Activated T-helper 1 cell treated with anti-CD3 and anti-CD28 coated beads, Interleukin-12 subunit alpha, Interleukin-12 subunit beta, Interleukin-2, Interleukin-4 antibody, amounts not matched to agents 30 ng/mL and 10 ng/mL and 1 ng/mL, durations not matched to agents 14 hours and 24 hours and 36 hours (primary cell): ENCODE measurements around the gene CAPNS2. TPM values are rescaled to one million over a fixed set of nuclear protein-coding genes. Genes with fewer than 3 reads are reported as not detected.

Source experiments
- DNase-seq: peaks from one replicate; pipeline ENCODE4 v3.0.0; 2021; ENCODE audit warnings: low spot score
- H3K27ac Mint-ChIP-seq: one replicate; pipeline ENCODE4 v1.8.0; 2021; ENCODE audit warnings: mild to moderate bottlenecking, mixed read lengths
- H3K27me3 Mint-ChIP-seq: one replicate; pipeline ENCODE4 v1.8.0; 2022; ENCODE audit warnings: mild to moderate bottlenecking, moderate library complexity, mixed read lengths; ENCODE audit not compliant: insufficient read depth
- H3K36me3 Mint-ChIP-seq: one replicate; pipeline ENCODE4 v1.8.0; 2021; ENCODE audit warnings: low read depth, mixed read lengths
- H3K4me1 Mint-ChIP-seq: one replicate; pipeline ENCODE4 v1.8.0; 2021; ENCODE audit warnings: low read depth, mixed read lengths
- H3K4me3 Mint-ChIP-seq: one replicate; pipeline ENCODE4 v1.8.0; 2021; ENCODE audit warnings: mild to moderate bottlenecking, moderate library complexity, mixed read lengths
- H3K9me3 Mint-ChIP-seq: one replicate; pipeline ENCODE4 v1.8.0; 2021; ENCODE audit warnings: mixed read lengths
- intact Hi-C: fragments of 100-400 bp; cut with micrococcal nuclease; formaldehyde crosslinking; loops from one replicate; pipeline ENCODE4 v1.15.1; 2024
- total RNA-seq: library from RNA; stranded (reverse); gene quantifications from 2 replicates; pipeline ENCODE4 v1.2.3, GENCODE V29; 2022

CAPNS2 gene
- total RNA-seq, 1 donor from 2014 or later, result not detected

GRCh38 chr16:55552621-55553020, 13.9 kb upstream of the CAPNS2 start:
- Mint-ChIP-seq H3K36me3 (no peaks in the 10 kb centered on the region), H3K4me1 (no peaks in the 10 kb centered on the region), H3K27ac (no peak overlapping the region), H3K27me3 (no peaks in the 10 kb centered on the region), H3K4me3 (no peak overlapping the region), H3K9me3 (no peaks in the 10 kb centered on the region)
- no peak for DNase-seq
- intact Hi-C loops, result no loop called here

- Mint-ChIP-seq H3K27me3 (no peaks in the 10 kb centered on the region), H3K4me3 (no peak overlapping the region), H3K27ac (no peak overlapping the region), H3K36me3 (no peaks in the 10 kb centered on the region), H3K9me3 (no peaks in the 10 kb centered on the region), H3K4me1 (no peaks in the 10 kb centered on the region)
- no peak for DNase-seq
- intact Hi-C loops, result no loop called here
These were observed 11.0 kb upstream of the CAPNS2 start for GRCh38 chr16:55555436-55555835.

GRCh38 chr16:55557186-55557585, 9.3 kb upstream of the CAPNS2 start:
- no peak overlapping the region for H3K27ac Mint-ChIP-seq
- H3K27me3 Mint-ChIP-seq, result no peaks in the 10 kb centered on the region
- no peak overlapping the region for H3K4me3 Mint-ChIP-seq
- no peak for DNase-seq
- no peaks in the 10 kb centered on the region for H3K9me3 Mint-ChIP-seq
- intact Hi-C loops, result no loop called here
- H3K36me3 Mint-ChIP-seq, result no peaks in the 10 kb centered on the region
- no peaks in the 10 kb centered on the region for H3K4me1 Mint-ChIP-seq

DNA sequence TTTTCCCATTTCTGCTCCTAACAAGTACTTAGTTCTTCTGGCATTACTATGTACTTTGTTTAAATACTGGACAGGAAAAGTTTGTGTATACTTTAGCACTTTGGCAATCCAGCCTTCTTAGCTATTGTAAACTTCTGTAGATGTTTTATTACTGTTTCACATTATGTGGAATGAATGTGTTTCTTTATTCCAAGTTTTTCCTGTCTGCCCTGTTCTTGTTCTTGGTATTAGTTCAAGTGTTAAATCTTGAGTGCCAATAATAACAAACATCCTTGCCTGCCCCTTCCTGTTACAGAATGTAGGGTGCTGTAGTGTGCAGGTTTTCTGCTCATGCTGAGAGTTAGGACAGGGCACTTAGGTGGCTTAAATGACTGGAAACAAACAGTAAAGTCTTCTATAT, 7.3 kb upstream of the CAPNS2 start:
- Mint-ChIP-seq H3K27me3 (peaks cover 3% of the 10 kb centered on the region), H3K27ac (no peak overlapping the region), H3K36me3 (no peaks in the 10 kb centered on the region), H3K4me3 (no peak overlapping the region), H3K4me1 (no peaks in the 10 kb centered on the region), H3K9me3 (no peaks in the 10 kb centered on the region)
- no peak for DNase-seq
- intact Hi-C loops, result no loop called here

DNA sequence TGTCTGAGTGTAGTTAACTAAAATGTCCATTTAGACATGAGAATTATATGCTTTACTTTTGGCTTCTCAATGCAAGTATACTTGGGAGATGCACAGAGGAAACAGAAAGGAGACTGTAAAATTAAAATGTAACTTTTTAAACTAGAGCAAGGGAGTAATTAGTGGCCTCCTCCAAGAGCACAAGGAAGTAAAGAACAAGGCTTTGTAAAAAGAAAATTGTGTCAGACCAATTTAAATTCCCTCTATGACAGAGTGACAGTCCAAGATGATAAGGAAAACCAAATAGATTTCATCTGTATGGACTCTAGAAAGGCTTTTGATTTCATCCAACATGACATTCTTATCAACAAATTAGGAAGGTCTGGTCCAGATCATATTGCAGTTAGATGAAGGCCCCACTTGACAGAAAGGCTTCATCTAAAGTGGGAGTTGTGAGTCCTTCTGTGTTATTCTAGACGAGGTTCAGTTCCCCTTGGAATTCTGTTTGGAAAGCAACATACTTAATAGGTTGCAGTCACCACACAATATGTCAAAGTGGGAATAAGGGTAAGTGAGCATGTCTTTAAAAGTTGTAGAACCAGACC, 6.5 kb upstream of the CAPNS2 start:
- H3K27ac Mint-ChIP-seq, result no peak overlapping the region
- intact Hi-C loops, result no loop called here
- no peak for DNase-seq
- no peaks in the 10 kb centered on the region for H3K36me3 Mint-ChIP-seq
- H3K4me1 Mint-ChIP-seq, result no peaks in the 10 kb centered on the region
- peaks cover 3% of the 10 kb centered on the region for H3K27me3 Mint-ChIP-seq
- H3K4me3 Mint-ChIP-seq, result no peak overlapping the region
- H3K9me3 Mint-ChIP-seq, result no peaks in the 10 kb centered on the region

DNA sequence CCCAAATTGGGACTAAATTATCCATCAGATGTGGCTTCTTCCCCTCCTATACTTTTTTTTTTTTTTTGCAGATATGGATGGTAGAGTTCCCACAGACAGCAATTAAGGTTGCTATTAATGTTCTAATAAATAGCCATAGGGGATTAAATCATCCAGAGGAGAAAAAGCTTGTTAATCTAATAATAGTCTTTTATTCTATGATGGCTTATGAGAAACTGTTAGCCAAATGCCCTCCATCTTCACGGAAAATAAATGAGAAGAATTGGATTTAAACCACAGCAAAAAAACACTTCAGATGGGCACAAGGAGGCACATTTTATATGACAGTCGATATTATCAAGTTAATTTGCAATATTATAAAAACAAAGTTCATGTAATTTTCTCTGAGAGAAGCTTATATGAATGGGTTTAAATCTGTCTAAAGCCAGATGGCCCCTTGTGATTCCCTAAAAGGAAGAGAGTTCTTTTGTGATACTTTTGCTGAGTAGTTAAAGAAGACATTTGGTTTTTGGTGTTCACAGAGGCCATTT, 5.1 kb upstream of the CAPNS2 start:
- Mint-ChIP-seq H3K27me3 (peaks cover 3% of the 10 kb centered on the region), H3K4me1 (no peaks in the 10 kb centered on the region), H3K27ac (no peak overlapping the region), H3K36me3 (no peaks in the 10 kb centered on the region), H3K9me3 (no peaks in the 10 kb centered on the region), H3K4me3 (no peak overlapping the region)
- intact Hi-C loops, result no loop called here
- no peak for DNase-seq

GRCh38 chr16:55562936-55563335, 3.5 kb upstream of the CAPNS2 start:
- Mint-ChIP-seq H3K4me1 (no peaks in the 10 kb centered on the region), H3K4me3 (no peak overlapping the region), H3K27ac (no peak overlapping the region), H3K9me3 (no peaks in the 10 kb centered on the region), H3K36me3 (no peaks in the 10 kb centered on the region), H3K27me3 (peaks cover 3% of the 10 kb centered on the region)
- intact Hi-C loops, result no loop called here
- DNase-seq, result no peak

DNA sequence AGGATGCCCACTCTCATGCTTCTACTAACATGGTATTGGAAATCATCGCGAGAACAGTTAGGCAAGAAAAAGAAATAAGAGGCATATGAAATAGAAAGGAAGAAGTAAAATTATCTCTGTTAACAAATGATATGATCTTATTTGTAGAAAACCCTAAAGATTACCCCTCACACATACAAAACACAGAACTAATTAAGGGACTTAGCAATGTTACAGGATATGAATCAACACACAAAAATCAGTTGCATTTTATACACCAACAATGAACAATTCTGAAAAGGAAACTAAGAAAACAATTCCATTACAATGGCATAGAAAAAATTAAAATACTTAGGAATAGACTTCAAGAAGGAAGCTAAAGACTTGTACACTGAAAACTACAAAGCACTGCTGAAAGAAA, 2.7 kb upstream of the CAPNS2 start:
- no peak for DNase-seq
- Mint-ChIP-seq H3K36me3 (no peaks in the 10 kb centered on the region), H3K9me3 (no peaks in the 10 kb centered on the region), H3K27me3 (peaks cover 3% of the 10 kb centered on the region), H3K4me1 (no peaks in the 10 kb centered on the region), H3K4me3 (no peak overlapping the region), H3K27ac (no peak overlapping the region)
- intact Hi-C loops, result no loop called here

DNA sequence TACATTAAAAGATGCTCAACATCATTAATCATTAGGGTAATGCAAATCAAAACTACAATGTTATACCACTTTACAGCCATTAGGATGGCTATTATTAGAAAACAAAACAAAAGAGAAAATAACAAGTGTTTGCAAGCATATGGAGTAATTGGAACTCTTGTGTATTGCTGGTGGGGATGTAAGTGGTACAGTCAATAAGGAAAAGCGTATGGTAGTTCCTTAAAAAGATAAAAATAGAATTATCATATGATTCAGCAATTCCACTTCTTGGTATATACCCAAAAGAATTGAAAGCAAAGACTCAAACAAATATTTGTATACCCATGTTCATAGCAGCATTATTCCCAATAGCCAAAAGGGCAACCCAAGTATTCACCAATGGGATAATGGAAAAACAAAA, 1.4 kb upstream of the CAPNS2 start:
- H3K4me3 Mint-ChIP-seq, result no peak overlapping the region
- no peaks in the 10 kb centered on the region for H3K36me3 Mint-ChIP-seq
- H3K9me3 Mint-ChIP-seq, result no peaks in the 10 kb centered on the region
- no peaks in the 10 kb centered on the region for H3K4me1 Mint-ChIP-seq
- no peak for DNase-seq
- intact Hi-C loops, result no loop called here
- no peak overlapping the region for H3K27ac Mint-ChIP-seq
- peaks cover 3% of the 10 kb centered on the region for H3K27me3 Mint-ChIP-seq

- DNase-seq, result no peak
- H3K4me1 Mint-ChIP-seq, result no peaks in the 10 kb centered on the region
- peaks cover 3% of the 10 kb centered on the region for H3K27me3 Mint-ChIP-seq
- no peaks in the 10 kb centered on the region for H3K9me3 Mint-ChIP-seq
- intact Hi-C loops, result no loop called here
- no peak overlapping the region for H3K4me3 Mint-ChIP-seq
- no peak overlapping the region for H3K27ac Mint-ChIP-seq
- no peaks in the 10 kb centered on the region for H3K36me3 Mint-ChIP-seq
These were observed 898 bp downstream of the CAPNS2 start for GRCh38 chr16:55567382-55567781.

- H3K36me3 Mint-ChIP-seq, result no peaks in the 10 kb centered on the region
- no peak overlapping the region for H3K4me3 Mint-ChIP-seq
- no peak overlapping the region for H3K27ac Mint-ChIP-seq
- H3K4me1 Mint-ChIP-seq, result no peaks in the 10 kb centered on the region
- H3K9me3 Mint-ChIP-seq, result no peaks in the 10 kb centered on the region
- H3K27me3 Mint-ChIP-seq, result peaks cover 3% of the 10 kb centered on the region
- no peak for DNase-seq
- intact Hi-C loops, result no loop called here
These were observed 1.7 kb downstream of the CAPNS2 start for GRCh38 chr16:55568207-55568606.

- no peaks in the 10 kb centered on the region for H3K27me3 Mint-ChIP-seq
- H3K4me3 Mint-ChIP-seq, result no peak overlapping the region
- no peaks in the 10 kb centered on the region for H3K36me3 Mint-ChIP-seq
- intact Hi-C loops, result no loop called here
- no peaks in the 10 kb centered on the region for H3K9me3 Mint-ChIP-seq
- no peaks in the 10 kb centered on the region for H3K4me1 Mint-ChIP-seq
- DNase-seq, result no peak
- no peak overlapping the region for H3K27ac Mint-ChIP-seq
These were observed 2.5 kb downstream of the CAPNS2 start for GRCh38 chr16:55569025-55569424.

GRCh38 chr16:55570159-55570558, 3.7 kb downstream of the CAPNS2 start:
- Mint-ChIP-seq H3K4me3 (no peak overlapping the region), H3K9me3 (no peaks in the 10 kb centered on the region), H3K27ac (no peak overlapping the region), H3K27me3 (no peaks in the 10 kb centered on the region), H3K36me3 (no peaks in the 10 kb centered on the region), H3K4me1 (no peaks in the 10 kb centered on the region)
- intact Hi-C loops, result no loop called here
- DNase-seq, result no peak
